Fibroblast of the aortic adventitia (primary cell): ENCODE results near the gene ZNF850. TPM values are rescaled to one million over a fixed set of nuclear protein-coding genes. Genes with fewer than 3 reads are reported as not detected.

Experiments
- DNase-seq: peaks from one replicate; pipeline ENCODE4 v3.0.0-alpha.2; 2010; ENCODE audit warnings: low read depth
- H3K4me3 ChIP-seq: 2 replicates; pipeline ENCODE4 v1.5.1; 2011; ENCODE audit warnings: low read depth, mild to moderate bottlenecking, control low read depth, low read length, moderate library complexity
- CTCF ChIP-seq: IDR thresholded peaks from 2 replicates; pipeline ENCODE4 v1.5.1; 2011; ENCODE audit warnings: mild to moderate bottlenecking, low read length, control low read depth, inconsistent platforms; ENCODE audit not compliant: insufficient read depth
- total RNA-seq: library from RNA; depleted of rRNA; stranded (reverse); fragments of >200 nt; gene quantifications from 2 replicates; pipeline ENCODE4 v1.2.3, GENCODE V29; 2012; ENCODE audit warnings: low replicate concordance

ZNF850 gene
- total RNA-seq, 1 donor: 5.4 TPM

- TF ChIP-seq CTCF: no peak
- peak within 1 kb of the TSS; percentile 98 for H3K4me3 ChIP-seq
These were observed 85.2 kb downstream of the ZNF850 start, which contains the start of gene ZNF567 for GRCh38 chr19:36687214-36688056. Gene ZNF567, plus strand, starts transcription at chr19:36687612. Its CDS starts 7,256 bp downstream, at chr19:36694868.

DNA sequence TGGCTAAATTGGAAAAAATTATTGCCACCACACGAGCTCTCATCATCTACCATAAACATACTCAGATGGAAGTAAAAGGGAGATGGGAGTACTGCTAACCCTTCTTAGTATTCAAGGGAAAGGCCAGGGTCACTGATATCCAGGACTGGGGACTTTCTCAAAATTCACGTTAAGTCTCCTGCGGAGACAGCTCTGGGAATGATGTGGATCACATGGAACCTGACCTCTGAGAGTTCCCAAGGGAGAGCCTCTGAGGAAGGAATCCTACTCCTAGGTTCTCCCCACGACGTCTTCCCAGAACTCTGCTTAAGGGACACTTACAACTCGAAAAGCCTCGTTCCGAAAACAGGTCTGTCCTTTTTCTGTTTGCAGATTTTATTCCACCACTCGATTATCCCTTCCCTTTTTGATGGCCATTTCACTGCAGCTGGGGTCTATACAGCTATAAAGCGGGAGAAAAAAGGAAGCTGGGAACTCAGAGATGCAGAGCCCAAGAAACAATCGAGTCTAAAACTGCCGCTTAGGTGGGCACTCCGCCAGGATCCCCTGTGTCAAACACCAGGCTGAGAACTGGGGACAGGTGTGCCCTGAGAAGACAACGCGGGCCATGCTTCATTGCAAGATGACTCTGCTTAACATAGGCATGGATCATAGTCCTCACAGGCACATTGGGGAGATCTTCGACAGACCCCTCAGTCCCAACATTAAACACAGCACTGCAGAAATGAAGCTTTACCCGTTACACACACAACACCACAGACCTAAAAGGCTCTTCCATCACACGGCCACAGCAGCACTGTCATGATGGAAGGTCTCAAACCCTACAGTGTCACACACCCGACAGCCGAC is 86.0 kb downstream of the ZNF850 start:
- H3K4me3 ChIP-seq: peak overlapping the region; percentile 98
- TF ChIP-seq CTCF: no peak
- peak; percentile 14 for DNase-seq

More at GRCh38 chr19:36687214-36688056, 85.2 kb downstream of the ZNF850 start, which contains the start of gene ZNF567:
- peak; percentile 93 for DNase-seq

DNA sequence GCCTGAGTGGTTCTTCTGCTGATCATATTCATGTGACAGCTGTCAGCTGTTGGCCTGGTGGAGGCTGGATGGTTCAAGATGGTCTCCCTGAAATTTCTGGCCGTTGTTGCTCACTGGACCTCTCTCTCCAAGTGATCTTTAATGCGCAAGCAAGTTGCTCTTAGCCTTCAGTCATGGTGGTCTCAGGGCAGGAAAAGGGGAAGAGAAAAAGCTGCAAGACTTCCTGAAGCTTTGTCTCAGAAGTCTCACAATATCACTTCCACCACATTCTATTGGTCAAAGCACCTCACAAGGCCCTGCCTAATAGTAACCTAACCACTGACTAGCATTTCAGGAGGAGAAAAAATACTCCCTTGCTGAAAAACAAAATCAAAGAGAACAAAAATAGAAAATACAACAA is 86.8 kb downstream of the ZNF850 start:
- no peak for TF ChIP-seq CTCF
- no peak for DNase-seq
- H3K4me3 ChIP-seq: no peak overlapping the region

- no peak overlapping the region for H3K4me3 ChIP-seq
- no peak for DNase-seq
- no peak for TF ChIP-seq CTCF
These were observed 93.2 kb downstream of the ZNF850 start for GRCh38 chr19:36679455-36679854.

GRCh38 chr19:36674201-36674600 is 98.4 kb downstream of the ZNF850 start:
- no peak overlapping the region for H3K4me3 ChIP-seq
- TF ChIP-seq CTCF: no peak
- DNase-seq: no peak

DNA sequence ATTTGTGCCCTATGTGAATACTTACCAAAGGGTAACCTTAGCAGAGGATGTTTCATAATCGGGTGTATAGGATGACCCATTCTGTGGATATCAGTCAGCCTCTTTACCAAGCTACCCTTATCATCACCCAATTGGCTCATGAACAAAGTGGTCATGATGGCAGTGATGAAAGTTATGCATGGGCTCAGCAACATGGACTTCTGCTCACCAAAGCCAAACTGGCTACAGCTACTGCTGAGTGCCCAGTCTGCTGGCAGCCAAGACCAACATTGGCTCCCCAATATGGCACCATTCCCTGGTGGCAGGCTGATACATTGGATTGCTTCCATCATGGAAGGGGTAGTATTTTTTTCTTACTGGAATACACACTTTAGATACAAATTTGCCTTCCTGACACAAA is 100.2 kb downstream of the ZNF850 start:
- no peak overlapping the region for H3K4me3 ChIP-seq
- no peak for TF ChIP-seq CTCF
- no peak for DNase-seq
